ENCODE data around the gene PTPRN2. TPM values are rescaled to one million over a fixed set of nuclear protein-coding genes. Genes with fewer than 3 reads are reported as not detected.

Gene PTPRN2
- polyA plus RNA-seq, 1 of the 3 experiments (the other 2 are of a cell fraction), result 4.0 TPM

DNA sequence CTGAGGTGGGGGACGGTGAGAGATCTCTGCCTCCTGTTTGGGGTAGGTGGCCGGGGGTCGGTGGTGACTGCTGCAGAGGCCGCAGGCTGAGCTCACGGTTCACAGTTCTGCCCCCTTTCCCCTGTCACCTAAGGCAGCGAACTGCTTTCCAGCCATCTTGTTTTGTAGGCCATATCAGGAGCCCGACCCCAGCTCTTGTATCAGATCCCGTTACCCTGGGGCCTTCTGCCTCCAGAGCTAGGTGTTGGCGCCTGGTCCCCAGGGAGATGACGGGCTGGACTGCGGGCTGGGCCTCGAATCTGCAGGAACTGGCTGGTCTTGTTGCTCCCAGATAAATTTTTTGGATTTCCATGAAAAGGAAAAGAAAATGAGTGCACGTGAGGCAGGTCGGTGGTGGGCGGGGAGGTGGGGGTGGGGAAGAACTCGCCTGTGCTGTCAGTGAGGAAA lies 1067.8 kb downstream of the PTPRN2 start (continued):
- TF ChIP-seq FOXJ3 (CRISPR knock-in tag; IDR thresholded peaks at IDR 0.05), result no peak
- TF ChIP-seq NFIC (IDR thresholded peaks at IDR 0.05; ENCODE audit: borderline replicate concordance), result no peak

DNA sequence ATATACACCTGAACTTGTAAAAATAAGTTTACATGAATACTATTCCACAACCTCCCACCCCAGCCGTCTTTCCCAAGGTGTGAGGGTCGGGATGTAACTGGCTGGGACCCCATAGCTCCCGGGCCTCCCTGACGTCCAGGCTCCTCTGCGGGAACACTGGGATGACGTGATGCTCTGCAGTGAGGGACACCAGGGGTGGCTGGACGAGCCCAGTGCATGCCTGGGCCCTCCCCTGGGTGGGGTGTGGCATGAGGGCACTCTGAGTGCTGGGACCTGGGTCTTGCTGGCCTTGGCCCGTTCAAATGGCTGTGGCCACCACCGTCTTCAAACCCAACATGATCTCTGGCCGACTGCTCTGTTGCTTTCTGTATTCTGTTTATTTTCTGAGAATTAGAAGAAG lies 1068.4 kb downstream of the PTPRN2 start:
- no peaks in the 10 kb centered on the region for H3K9me2 ChIP-seq
- no peaks in the 10 kb centered on the region for H4K20me1 ChIP-seq (ENCODE audit: insufficient read depth)
- H3F3A ChIP-seq (replicated peaks; ENCODE audit: insufficient read depth), result no peaks in the 10 kb centered on the region
- TF ChIP-seq, protein P1, sequence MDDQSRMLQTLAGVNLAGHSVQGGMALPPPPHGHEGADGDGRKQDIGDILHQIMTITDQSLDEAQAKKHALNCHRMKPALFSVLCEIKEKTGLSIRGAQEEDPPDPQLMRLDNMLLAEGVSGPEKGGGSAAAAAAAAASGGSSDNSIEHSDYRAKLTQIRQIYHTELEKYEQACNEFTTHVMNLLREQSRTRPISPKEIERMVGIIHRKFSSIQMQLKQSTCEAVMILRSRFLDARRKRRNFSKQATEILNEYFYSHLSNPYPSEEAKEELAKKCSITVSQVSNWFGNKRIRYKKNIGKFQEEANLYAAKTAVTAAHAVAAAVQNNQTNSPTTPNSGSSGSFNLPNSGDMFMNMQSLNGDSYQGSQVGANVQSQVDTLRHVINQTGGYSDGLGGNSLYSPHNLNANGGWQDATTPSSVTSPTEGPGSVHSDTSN (IDR thresholded peaks at IDR 0.05), result no peak
- DNase-seq, result no peak
- no peaks in the 10 kb centered on the region for H3K27me3 ChIP-seq (ENCODE audit: insufficient read depth)
- no peak overlapping the region for H3K4me3 ChIP-seq (ENCODE audit: low read depth in 2 of 2, low read length in 1 of 2)
- H2AFZ ChIP-seq (ENCODE audit: low read depth), result no peak overlapping the region
- WGBS (ENCODE audit: low lambda C conversion rate), result 44% methylated on average over 10 of the region's 10 CpGs
- H3K36me3 ChIP-seq (replicated peaks in 1 of 2; ENCODE audit: control insufficient read depth in 1 of 2, insufficient read depth in 2 of 2, low read length in 1 of 2), result no peaks in the 10 kb centered on the region
- H3K4me2 ChIP-seq, result no peak overlapping the region
- H3K27ac ChIP-seq (ENCODE audit: low read depth in 2 of 2, low read length in 1 of 2), result no peak overlapping the region
- ChIA-PET POLR2A (no interaction called here), CTCF (interaction anchor here (0.8 kb wide), 1 partner anchor 11 kb away, joined by 3 read pairs; no protein-coding TSS in a partner anchor)
- H3K4me1 ChIP-seq (ENCODE audit: control insufficient read depth in 1 of 2, insufficient read depth in 2 of 2, low read depth in 1 of 2, low read length in 1 of 2), result peaks cover 0 to 2% of the 10 kb centered on the region in 2 experiments; a peak in 1 of 4 replicates
- no peaks in the 10 kb centered on the region for H3K9me3 ChIP-seq
- no peak overlapping the region for H3K9ac ChIP-seq
- no peaks in the 10 kb centered on the region for H3K79me2 ChIP-seq (ENCODE audit: insufficient read depth)

DNA sequence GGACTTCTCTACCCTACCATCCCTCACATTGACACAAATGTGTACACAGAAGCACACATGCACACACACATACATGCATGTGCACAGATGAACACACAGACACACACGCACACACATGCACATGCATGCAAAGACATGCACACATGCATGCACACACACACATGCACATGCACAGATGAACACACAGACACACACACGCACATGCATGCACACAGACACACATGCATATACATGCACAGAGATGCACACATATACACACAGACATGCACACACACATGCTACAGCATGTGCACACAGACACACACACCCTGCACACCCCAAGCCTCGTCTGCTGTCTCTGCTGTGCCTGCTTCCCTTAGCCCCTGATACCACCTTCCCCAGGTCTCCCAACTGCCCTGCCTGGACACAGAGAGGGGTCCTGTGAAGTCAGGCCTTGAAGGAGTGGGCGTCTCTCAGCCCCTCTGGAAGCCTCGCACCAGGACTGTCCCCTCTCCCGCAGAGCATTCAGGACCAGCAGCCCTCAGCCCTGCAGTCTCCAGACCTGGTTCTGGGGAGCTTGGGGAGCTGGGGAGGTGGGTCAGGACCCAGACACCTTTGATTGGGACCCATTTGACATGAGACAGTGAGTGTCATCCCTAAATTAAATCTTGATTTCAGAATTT lies 1069.0 kb downstream of the PTPRN2 start:
- POLR2A ChIA-PET, result no interaction called here
- Histone ChIP-seq H3K4me2 (no peak overlapping the region), H3K27me3 (ENCODE audit: insufficient read depth) (no peaks in the 10 kb centered on the region), H3K9me2 (no peaks in the 10 kb centered on the region), H3K36me3 (replicated peaks in 1 of 2; ENCODE audit: control insufficient read depth in 1 of 2, insufficient read depth in 2 of 2, low read length in 1 of 2) (no peaks in the 10 kb centered on the region), H3K4me3 (ENCODE audit: low read depth in 2 of 2, low read length in 1 of 2) (no peak overlapping the region), H3K27ac (ENCODE audit: low read depth in 2 of 2, low read length in 1 of 2) (no peak overlapping the region), H3F3A (replicated peaks; ENCODE audit: insufficient read depth) (no peaks in the 10 kb centered on the region), H3K9ac (no peak overlapping the region), H2AFZ (ENCODE audit: low read depth) (no peak overlapping the region), H3K9me3 (no peaks in the 10 kb centered on the region), H4K20me1 (ENCODE audit: insufficient read depth) (no peaks in the 10 kb centered on the region), H3K79me2 (ENCODE audit: insufficient read depth) (no peaks in the 10 kb centered on the region), H3K4me1 (ENCODE audit: control insufficient read depth in 1 of 2, insufficient read depth in 2 of 2, low read depth in 1 of 2, low read length in 1 of 2) (peaks cover 0 to 2% of the 10 kb centered on the region in 2 experiments; a peak in 1 of 4 replicates)
- CTCF ChIA-PET, result no interaction called here
- WGBS (ENCODE audit: low lambda C conversion rate), result 60% methylated on average over 6 of the region's 6 CpGs
- DNase-seq, result no peak
- TF ChIP-seq EZH2phosphoT487 (IDR thresholded peaks at IDR 0.05; ENCODE audit: borderline replicate concordance, low read depth) (no peak), SIN3A (IDR thresholded peaks at IDR 0.05; ENCODE audit: borderline replicate concordance, low read depth, low read length) (no peak), TCF12 (IDR thresholded peaks at IDR 0.05) (no peak), RCOR1 (IDR thresholded peaks at IDR 0.05; ENCODE audit: low read length) (no peak), RXRA (IDR thresholded peaks at IDR 0.05; ENCODE audit: borderline replicate concordance, low read depth) (no peak), SMC3 (IDR thresholded peaks at IDR 0.05; ENCODE audit: low read depth, low read length) (no peak), MXI1 (IDR thresholded peaks at IDR 0.05; ENCODE audit: low read depth, low read length) (no peak), ELF1 (IDR thresholded peaks at IDR 0.05) (no peak), NFIC (IDR thresholded peaks at IDR 0.05; ENCODE audit: borderline replicate concordance) (no peak), FOXM1 (IDR thresholded peaks at IDR 0.05; ENCODE audit: low read depth) (no peak), YY1 (IDR thresholded peaks at IDR 0.05; ENCODE audit: low read depth) (no peak), MEF2A (IDR thresholded peaks at IDR 0.05; ENCODE audit: borderline replicate concordance, low read depth) (no peak), TEAD4 (IDR thresholded peaks at IDR 0.05; ENCODE audit: borderline replicate concordance, insufficient read depth) (no peak), RFX5 (IDR thresholded peaks at IDR 0.05; ENCODE audit: low read length) (no peak)
- TF ChIP-seq, protein P2, sequence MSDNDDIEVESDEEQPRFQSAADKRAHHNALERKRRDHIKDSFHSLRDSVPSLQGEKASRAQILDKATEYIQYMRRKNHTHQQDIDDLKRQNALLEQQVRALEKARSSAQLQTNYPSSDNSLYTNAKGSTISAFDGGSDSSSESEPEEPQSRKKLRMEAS (IDR thresholded peaks at IDR 0.05; ENCODE audit: low read depth), result no peak
- TF ChIP-seq, protein P1 (IDR thresholded peaks at IDR 0.05), result no peak
- TF ChIP-seq, protein P3, sequence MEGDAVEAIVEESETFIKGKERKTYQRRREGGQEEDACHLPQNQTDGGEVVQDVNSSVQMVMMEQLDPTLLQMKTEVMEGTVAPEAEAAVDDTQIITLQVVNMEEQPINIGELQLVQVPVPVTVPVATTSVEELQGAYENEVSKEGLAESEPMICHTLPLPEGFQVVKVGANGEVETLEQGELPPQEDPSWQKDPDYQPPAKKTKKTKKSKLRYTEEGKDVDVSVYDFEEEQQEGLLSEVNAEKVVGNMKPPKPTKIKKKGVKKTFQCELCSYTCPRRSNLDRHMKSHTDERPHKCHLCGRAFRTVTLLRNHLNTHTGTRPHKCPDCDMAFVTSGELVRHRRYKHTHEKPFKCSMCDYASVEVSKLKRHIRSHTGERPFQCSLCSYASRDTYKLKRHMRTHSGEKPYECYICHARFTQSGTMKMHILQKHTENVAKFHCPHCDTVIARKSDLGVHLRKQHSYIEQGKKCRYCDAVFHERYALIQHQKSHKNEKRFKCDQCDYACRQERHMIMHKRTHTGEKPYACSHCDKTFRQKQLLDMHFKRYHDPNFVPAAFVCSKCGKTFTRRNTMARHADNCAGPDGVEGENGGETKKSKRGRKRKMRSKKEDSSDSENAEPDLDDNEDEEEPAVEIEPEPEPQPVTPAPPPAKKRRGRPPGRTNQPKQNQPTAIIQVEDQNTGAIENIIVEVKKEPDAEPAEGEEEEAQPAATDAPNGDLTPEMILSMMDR (IDR thresholded peaks at IDR 0.05), result no peak
- TF ChIP-seq, protein P4, sequence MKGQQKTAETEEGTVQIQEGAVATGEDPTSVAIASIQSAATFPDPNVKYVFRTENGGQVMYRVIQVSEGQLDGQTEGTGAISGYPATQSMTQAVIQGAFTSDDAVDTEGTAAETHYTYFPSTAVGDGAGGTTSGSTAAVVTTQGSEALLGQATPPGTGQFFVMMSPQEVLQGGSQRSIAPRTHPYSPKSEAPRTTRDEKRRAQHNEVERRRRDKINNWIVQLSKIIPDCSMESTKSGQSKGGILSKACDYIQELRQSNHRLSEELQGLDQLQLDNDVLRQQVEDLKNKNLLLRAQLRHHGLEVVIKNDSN (IDR thresholded peaks at IDR 0.05; ENCODE audit: borderline replicate concordance, low read depth), result no peak
- TF ChIP-seq, protein P5, sequence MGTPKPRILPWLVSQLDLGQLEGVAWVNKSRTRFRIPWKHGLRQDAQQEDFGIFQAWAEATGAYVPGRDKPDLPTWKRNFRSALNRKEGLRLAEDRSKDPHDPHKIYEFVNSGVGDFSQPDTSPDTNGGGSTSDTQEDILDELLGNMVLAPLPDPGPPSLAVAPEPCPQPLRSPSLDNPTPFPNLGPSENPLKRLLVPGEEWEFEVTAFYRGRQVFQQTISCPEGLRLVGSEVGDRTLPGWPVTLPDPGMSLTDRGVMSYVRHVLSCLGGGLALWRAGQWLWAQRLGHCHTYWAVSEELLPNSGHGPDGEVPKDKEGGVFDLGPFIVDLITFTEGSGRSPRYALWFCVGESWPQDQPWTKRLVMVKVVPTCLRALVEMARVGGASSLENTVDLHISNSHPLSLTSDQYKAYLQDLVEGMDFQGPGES (IDR thresholded peaks at IDR 0.05; ENCODE audit: low read depth, low read length), result no peak
